BLaER1 treated with 17β-estradiol and CSF1 and Interleukin-3, amounts not matched to agents 10 nM and 100 nM (cell line): ENCODE data around the gene BCL11B.

ENCODE experiments used
- H3K27ac ChIP-seq, 11 experiments: shearing (Covaris generic); formaldehyde crosslinking; 2 replicates each; pipeline ENCODE4 v1.8.1; 2022
- H3K27me3 ChIP-seq, 11 experiments: shearing (Covaris generic); formaldehyde crosslinking; 2 replicates each; pipeline ENCODE4 v1.8.1; 2022
- H3K36me3 ChIP-seq, 11 experiments: shearing (Covaris generic); formaldehyde crosslinking; 2 replicates each; pipeline ENCODE4 v1.8.1; 2022
- H3K4me1 ChIP-seq, 10 experiments: shearing (Covaris generic); formaldehyde crosslinking; 2 replicates each; pipeline ENCODE4 v1.8.1; 2022
- H3K4me2 ChIP-seq, 11 experiments: shearing (Covaris generic); formaldehyde crosslinking; 2 replicates each; pipeline ENCODE4 v1.8.1; 2022
- H3K4me3 ChIP-seq, 10 experiments: shearing (Covaris generic); formaldehyde crosslinking; 2 replicates each; pipeline ENCODE4 v1.8.1; 2022
- H3K9ac ChIP-seq, 11 experiments: shearing (Covaris generic); formaldehyde crosslinking; 2 replicates each; pipeline ENCODE4 v1.8.1; 2022
- H3K9me3 ChIP-seq, 11 experiments: shearing (Covaris generic); formaldehyde crosslinking; replicated peaks in 1 of 11; 2 replicates each; pipeline ENCODE4 v1.8.1; 2022
- H4K20me1 ChIP-seq, 11 experiments: shearing (Covaris generic); formaldehyde crosslinking; 2 replicates each; pipeline ENCODE4 v1.8.1; 2022
- Cebpa-rat ChIP-seq, 11 experiments: shearing (Covaris generic); IDR thresholded peaks; 2 replicates each; pipeline ENCODE4 v1.8.1; 2022

BCL11B gene

GRCh38 chr14:99171396-99171795, 100.6 kb downstream of the BCL11B start:
- Histone ChIP-seq H3K9me3 (peaks cover 10 to 26% (median 24%) of the 10 kb centered on the region in 11 experiments; a peak in 20 of 22 replicates), H3K4me2 (no peak overlapping the region), H3K36me3 (peaks cover 0 to 33% (median 25%) of the 10 kb centered on the region in 11 experiments; a peak in 17 of 22 replicates), H3K9ac (no peak overlapping the region), H4K20me1 (0 out of 22 replicates have a peak, but pooled peaks cover 0 to 4% (median 0%) of the 10 kb centered on the region in 11 experiments), H3K4me3 (no peak overlapping the region), H3K4me1 (no peaks in the 10 kb centered on the region), H3K27me3 (no peaks in the 10 kb centered on the region), H3K27ac (no peak overlapping the region)
- TF ChIP-seq Cebpa-rat (IDR thresholded peaks at IDR 0.05): no peak

DNA sequence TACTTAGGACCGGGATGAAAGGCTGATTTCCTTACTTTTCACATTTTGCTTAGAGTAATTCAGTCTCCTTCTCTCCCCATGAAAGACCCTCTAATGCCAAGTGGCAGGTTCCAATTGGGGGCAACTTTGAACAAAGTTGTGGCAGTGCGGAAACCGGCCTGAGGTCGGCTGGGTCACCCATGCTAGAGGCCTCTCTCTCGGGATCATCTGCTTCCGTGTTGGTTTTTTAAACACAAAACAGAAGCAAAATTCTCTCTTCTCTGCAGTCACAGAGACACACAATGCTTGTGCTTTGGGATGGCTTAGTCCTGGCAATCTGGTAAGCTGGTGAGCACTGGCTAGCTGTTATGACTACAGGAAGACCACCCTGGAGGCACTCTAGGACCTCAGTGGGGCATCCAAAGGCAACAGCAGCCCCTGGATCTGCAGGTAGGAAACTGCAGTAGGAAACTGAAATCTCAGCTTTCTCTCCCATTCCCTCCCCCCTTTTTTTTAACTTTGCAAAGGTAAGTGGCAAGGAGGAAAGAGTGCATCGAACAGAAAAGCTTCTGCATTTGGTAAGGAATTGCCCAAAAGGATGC, 102.1 kb downstream of the BCL11B start:
- peaks cover under 1 to 10% (median 9%) of the 10 kb centered on the region in 11 experiments; a peak in 16 of 22 replicates for H3K9me3 ChIP-seq
- no peak overlapping the region for H3K27ac ChIP-seq
- H4K20me1 ChIP-seq: no peaks in the 10 kb centered on the region
- H3K9ac ChIP-seq: no peak overlapping the region
- no peak for TF ChIP-seq Cebpa-rat (IDR thresholded peaks at IDR 0.05)
- no peaks in the 10 kb centered on the region for H3K27me3 ChIP-seq
- peaks cover 0 to 18% (median 10%) of the 10 kb centered on the region in 11 experiments; a peak in 15 of 22 replicates for H3K36me3 ChIP-seq
- H3K4me3 ChIP-seq: no peak overlapping the region
- H3K4me2 ChIP-seq: no peak overlapping the region
- H3K4me1 ChIP-seq: no peaks in the 10 kb centered on the region

DNA sequence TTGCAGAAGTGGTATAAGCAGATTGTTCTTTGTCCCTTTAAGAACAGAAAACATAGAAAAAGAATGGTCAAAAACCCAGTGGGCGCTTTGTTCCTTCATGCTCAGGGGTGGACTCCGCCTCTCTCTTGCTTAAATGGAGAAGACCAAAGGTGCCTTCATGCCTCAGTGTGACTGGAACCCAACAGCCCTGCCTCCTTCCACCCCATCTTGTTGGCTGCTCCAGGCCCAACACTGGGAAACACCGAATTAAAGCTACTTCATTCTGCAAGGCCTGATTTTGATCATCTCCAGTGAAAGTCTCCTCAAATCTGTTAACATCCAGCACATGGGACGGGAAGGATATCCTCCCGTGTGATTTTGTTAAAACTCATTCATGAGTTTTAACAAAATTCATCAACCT, 103.7 kb downstream of the BCL11B start:
- peaks cover 0 to 5% (median 0%) of the 10 kb centered on the region in 11 experiments; a peak in 4 of 22 replicates for H3K36me3 ChIP-seq
- H3K4me2 ChIP-seq: no peak overlapping the region
- TF ChIP-seq Cebpa-rat (IDR thresholded peaks at IDR 0.05): no peak
- no peak overlapping the region for H3K4me3 ChIP-seq
- no peak overlapping the region for H3K9ac ChIP-seq
- no peaks in the 10 kb centered on the region for H3K9me3 ChIP-seq
- no peak overlapping the region for H3K27ac ChIP-seq
- H3K27me3 ChIP-seq: no peaks in the 10 kb centered on the region
- H4K20me1 ChIP-seq: no peaks in the 10 kb centered on the region
- H3K4me1 ChIP-seq: no peaks in the 10 kb centered on the region

DNA sequence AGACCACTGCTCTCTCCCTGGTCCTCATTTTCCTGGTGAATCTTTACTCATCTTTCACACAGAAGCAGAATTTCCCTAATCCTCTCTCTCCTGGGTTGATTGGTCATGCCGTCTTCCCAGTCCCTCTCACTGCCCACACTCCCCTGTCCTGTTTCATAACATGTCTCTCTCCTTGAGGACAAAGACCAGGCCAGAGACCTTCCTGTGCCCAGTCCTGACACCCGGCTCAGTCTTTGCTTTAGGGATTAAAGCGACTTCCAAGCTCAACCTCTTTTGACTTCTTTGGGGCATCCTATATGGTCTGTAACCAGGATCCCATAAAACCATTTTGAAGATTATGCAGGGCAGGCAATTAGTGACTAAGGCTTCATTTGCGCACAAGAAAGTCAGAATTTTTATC, 105.5 kb downstream of the BCL11B start:
- Histone ChIP-seq H3K9ac (no peak overlapping the region), H3K27me3 (no peaks in the 10 kb centered on the region), H4K20me1 (no peaks in the 10 kb centered on the region), H3K27ac (no peak overlapping the region), H3K4me3 (no peak overlapping the region), H3K4me2 (no peak overlapping the region), H3K4me1 (no peaks in the 10 kb centered on the region), H3K36me3 (no peaks in the 10 kb centered on the region), H3K9me3 (peaks cover 0 to 7% (median 4%) of the 10 kb centered on the region in 11 experiments; a peak in 14 of 22 replicates)
- no peak for TF ChIP-seq Cebpa-rat (IDR thresholded peaks at IDR 0.05)

- H3K27ac ChIP-seq: no peak overlapping the region
These were observed 107.3 kb downstream of the BCL11B start for GRCh38 chr14:99164712-99165111.

DNA sequence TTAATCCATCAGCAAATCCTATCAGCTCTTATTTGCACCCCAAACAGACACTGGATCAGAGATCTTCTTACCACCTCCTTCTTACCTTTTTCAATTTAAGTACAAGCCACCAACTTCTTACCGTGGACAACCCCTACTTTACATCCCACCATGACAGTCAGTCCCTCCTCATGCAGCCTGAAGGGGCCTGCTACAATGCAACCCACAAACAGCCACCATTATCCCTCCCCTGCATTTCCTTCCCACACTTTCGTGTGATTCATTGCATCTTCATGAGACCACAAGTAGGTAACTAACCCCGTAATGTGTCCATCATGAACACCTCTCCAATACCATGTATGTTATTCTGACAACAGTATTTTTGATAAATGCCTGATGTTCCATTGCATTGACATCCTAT, 108.6 kb downstream of the BCL11B start:
- H3K4me2 ChIP-seq: no peak overlapping the region
- no peak overlapping the region for H3K27ac ChIP-seq
- H3K4me3 ChIP-seq: no peak overlapping the region
- H3K4me1 ChIP-seq: no peaks in the 10 kb centered on the region
- H3K9me3 ChIP-seq: peaks cover 0 to 12% (median 7%) of the 10 kb centered on the region in 11 experiments; a peak in 14 of 22 replicates
- H3K9ac ChIP-seq: no peak overlapping the region
- no peaks in the 10 kb centered on the region for H3K36me3 ChIP-seq
- no peaks in the 10 kb centered on the region for H4K20me1 ChIP-seq
- H3K27me3 ChIP-seq: no peaks in the 10 kb centered on the region
- no peak for TF ChIP-seq Cebpa-rat (IDR thresholded peaks at IDR 0.05)

More at GRCh38 chr14:99164712-99165111, 107.3 kb downstream of the BCL11B start:
- H3K36me3 ChIP-seq: no peaks in the 10 kb centered on the region
- TF ChIP-seq Cebpa-rat (IDR thresholded peaks at IDR 0.05): no peak
- no peak overlapping the region for H3K4me3 ChIP-seq
- no peaks in the 10 kb centered on the region for H4K20me1 ChIP-seq
- peaks cover 0 to 12% (median 7%) of the 10 kb centered on the region in 11 experiments; a peak in 14 of 22 replicates for H3K9me3 ChIP-seq
- H3K9ac ChIP-seq: no peak overlapping the region
- no peaks in the 10 kb centered on the region for H3K27me3 ChIP-seq
- H3K4me1 ChIP-seq: no peaks in the 10 kb centered on the region
- no peak overlapping the region for H3K4me2 ChIP-seq

- no peak for TF ChIP-seq Cebpa-rat (IDR thresholded peaks at IDR 0.05)
- Histone ChIP-seq H3K27ac (no peak overlapping the region), H3K4me1 (peaks cover 7 to 21% (median 16%) of the 10 kb centered on the region in 10 experiments; a peak in 17 of 20 replicates), H3K9ac (no peak overlapping the region), H3K4me3 (no peak overlapping the region), H3K9me3 (peaks cover 0 to 12% (median 7%) of the 10 kb centered on the region in 11 experiments; a peak in 14 of 22 replicates), H3K27me3 (no peaks in the 10 kb centered on the region), H3K4me2 (no peak overlapping the region), H3K36me3 (no peaks in the 10 kb centered on the region), H4K20me1 (no peaks in the 10 kb centered on the region)
These were observed 112.4 kb downstream of the BCL11B start for GRCh38 chr14:99159341-99160340.

DNA sequence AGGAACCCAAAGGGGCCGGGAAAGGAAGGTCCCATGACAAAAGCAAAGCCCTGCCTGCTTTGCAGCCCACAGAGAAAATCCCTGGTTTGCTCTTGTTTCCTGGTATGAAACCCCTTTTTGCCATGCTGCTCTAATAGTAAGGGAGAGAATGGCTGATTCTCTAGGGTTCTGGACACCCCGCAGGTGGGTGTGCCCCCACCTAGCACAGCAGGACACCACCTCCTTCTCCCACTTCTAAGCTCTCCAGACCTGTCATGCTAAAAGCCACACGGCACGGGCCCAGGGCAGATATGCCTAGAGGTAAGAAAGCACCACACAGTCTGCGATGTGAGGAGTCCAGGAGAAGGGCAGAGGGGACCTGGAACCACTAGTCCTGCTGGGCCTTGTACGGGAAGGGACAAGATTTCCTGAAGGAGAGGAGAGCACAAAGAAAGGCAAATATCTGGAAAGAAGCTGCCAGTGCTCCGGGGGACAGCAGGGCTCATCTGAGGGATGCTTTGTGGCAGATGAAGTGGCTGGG, 113.3 kb downstream of the BCL11B start:
- Histone ChIP-seq H3K9ac (no peak overlapping the region), H3K4me3 (no peak overlapping the region), H3K4me2 (no peak overlapping the region), H3K9me3 (peaks cover 0 to 12% (median 7%) of the 10 kb centered on the region in 11 experiments; a peak in 14 of 22 replicates), H3K27me3 (no peaks in the 10 kb centered on the region), H3K4me1 (peaks cover 7 to 23% (median 16%) of the 10 kb centered on the region in 10 experiments; a peak in 17 of 20 replicates), H3K27ac (no peak overlapping the region), H3K36me3 (no peaks in the 10 kb centered on the region), H4K20me1 (no peaks in the 10 kb centered on the region)
- no peak for TF ChIP-seq Cebpa-rat (IDR thresholded peaks at IDR 0.05)

GRCh38 chr14:99158150-99158549, 113.8 kb downstream of the BCL11B start:
- Histone ChIP-seq H3K27me3 (no peaks in the 10 kb centered on the region), H3K9ac (no peak overlapping the region), H3K9me3 (peaks cover 0 to 12% (median 7%) of the 10 kb centered on the region in 11 experiments; a peak in 14 of 22 replicates), H3K4me3 (no peak overlapping the region), H3K27ac (no peak overlapping the region), H4K20me1 (no peaks in the 10 kb centered on the region), H3K36me3 (no peaks in the 10 kb centered on the region), H3K4me1 (peaks cover 7 to 23% (median 16%) of the 10 kb centered on the region in 10 experiments; a peak in 17 of 20 replicates), H3K4me2 (no peak overlapping the region)
- no peak for TF ChIP-seq Cebpa-rat (IDR thresholded peaks at IDR 0.05)
